Activated CD8-positive, alpha-beta T cell treated with anti-CD3 and anti-CD28 coated beads for 36 hours (primary cell): ENCODE results near the gene DAZL. TPM values are rescaled to one million over a fixed set of nuclear protein-coding genes. Genes with fewer than 3 reads are reported as not detected.

ENCODE experiments used
- ATAC-seq: fragments of 200-7000 bp; cut with Tn5 transposase; one replicate; pipeline ENCODE4 v1.10.0; 2021; ENCODE audit warnings: mild to moderate bottlenecking, moderate library complexity
- CTCF ChIA-PET: fragments of 350-600 bp; sonication (Branson Sonifier 250); formaldehyde crosslinking; loops from one replicate; lab custom pipeline; 2021; ENCODE audit warnings: antibody characterized with exemption; lab: Charles Lee
- POLR2A ChIA-PET: fragments of 350-600 bp; sonication (Branson Sonifier 250); formaldehyde crosslinking; loops from one replicate; lab custom pipeline; 2021; ENCODE audit warnings: antibody characterized with exemption; lab: Charles Lee
- DNase-seq: peaks from one replicate; pipeline ENCODE4 v3.0.0-alpha.2; 2020
- H3K27ac Mint-ChIP-seq: one replicate; pipeline ENCODE4 v1.8.0; 2021; ENCODE audit warnings: mild to moderate bottlenecking, mixed read lengths
- H3K27me3 Mint-ChIP-seq: one replicate; pipeline ENCODE4 v1.8.0; 2021; ENCODE audit warnings: mixed read lengths
- H3K36me3 Mint-ChIP-seq: one replicate; pipeline ENCODE4 v1.8.0; 2021; ENCODE audit warnings: low read depth, mixed read lengths
- H3K4me1 Mint-ChIP-seq: one replicate; pipeline ENCODE4 v1.8.0; 2021; ENCODE audit warnings: low read depth, mixed read lengths
- H3K4me3 Mint-ChIP-seq: one replicate; pipeline ENCODE4 v1.8.0; 2021; ENCODE audit warnings: mild to moderate bottlenecking, moderate library complexity, mixed read lengths
- H3K9me3 Mint-ChIP-seq: one replicate; pipeline ENCODE4 v1.8.0; 2021; ENCODE audit warnings: mixed read lengths
- intact Hi-C: fragments of 100-400 bp; cut with micrococcal nuclease; formaldehyde crosslinking; loops from one replicate; pipeline ENCODE4 v1.10.0; 2022
- total RNA-seq, 2 experiments: library from RNA; stranded (reverse); gene quantifications; one replicate each; pipeline ENCODE4 v1.2.3, GENCODE V29; 2021
- TF ChIP-seq, protein P1 (sequence below): fragments of 200-600 bp; IDR thresholded peaks from one replicate; pipeline ENCODE4 v1.8.0; 2022; ENCODE audit warnings: antibody characterized with exemption, mild to moderate bottlenecking

DAZL gene, protein sequence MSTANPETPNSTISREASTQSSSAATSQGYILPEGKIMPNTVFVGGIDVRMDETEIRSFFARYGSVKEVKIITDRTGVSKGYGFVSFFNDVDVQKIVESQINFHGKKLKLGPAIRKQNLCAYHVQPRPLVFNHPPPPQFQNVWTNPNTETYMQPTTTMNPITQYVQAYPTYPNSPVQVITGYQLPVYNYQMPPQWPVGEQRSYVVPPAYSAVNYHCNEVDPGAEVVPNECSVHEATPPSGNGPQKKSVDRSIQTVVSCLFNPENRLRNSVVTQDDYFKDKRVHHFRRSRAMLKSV
- total RNA-seq: not detected

DNA sequence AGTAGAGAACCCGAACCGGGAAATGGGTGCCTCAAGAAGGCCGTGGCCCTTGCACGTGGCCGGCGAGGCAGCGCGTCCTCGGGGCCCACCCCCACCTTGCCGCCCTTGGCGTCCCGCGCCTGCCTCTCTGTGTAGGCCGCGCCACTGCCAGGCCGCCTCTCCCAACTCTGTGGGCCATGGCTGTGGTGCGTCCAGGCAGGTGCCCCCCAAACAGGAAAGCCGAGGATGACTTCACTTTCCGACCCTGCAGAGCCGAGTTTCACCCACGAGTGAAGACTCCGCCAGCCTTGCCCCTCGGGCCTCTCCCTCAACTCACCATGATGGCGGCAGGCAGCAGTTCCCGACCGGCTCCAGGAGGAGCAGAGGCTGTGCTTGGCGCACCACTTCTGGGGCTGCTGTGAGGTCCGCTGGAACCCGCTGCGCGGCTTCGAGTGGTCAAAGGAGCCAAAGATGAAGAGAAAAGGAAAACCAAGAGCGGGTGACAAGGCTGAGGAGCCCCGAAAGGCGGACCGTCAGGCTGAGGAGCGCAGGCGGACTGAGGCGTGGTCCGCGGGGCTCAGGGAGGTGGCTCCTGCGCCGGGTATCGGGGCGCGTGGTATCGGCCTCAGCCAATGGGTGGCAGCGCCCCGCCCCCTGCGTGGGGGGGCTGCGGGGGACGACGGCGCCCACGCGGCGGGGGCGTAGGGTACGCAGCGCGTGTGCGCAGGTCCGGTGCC, at the start of gene DAZL:
Gene DAZL (minus strand): TSS at position 537 of the 716 bp plus-strand sequence. CDS start 218 bp downstream, at position 319.
- Mint-ChIP-seq H3K27ac (no peak within 1 kb of the TSS), H3K9me3 (no peaks in the 10 kb centered on the region), H3K36me3 (no peaks in the 10 kb centered on the region), H3K4me3 (no peak within 1 kb of the TSS), H3K27me3 (no peaks in the 10 kb centered on the region), H3K4me1 (peaks cover 2% of the 10 kb centered on the region)
- POLR2A ChIA-PET: no interaction called here
- no peak for DNase-seq
- ATAC-seq: no peak
- CTCF ChIA-PET: no interaction called here
- TF ChIP-seq, protein P1, sequence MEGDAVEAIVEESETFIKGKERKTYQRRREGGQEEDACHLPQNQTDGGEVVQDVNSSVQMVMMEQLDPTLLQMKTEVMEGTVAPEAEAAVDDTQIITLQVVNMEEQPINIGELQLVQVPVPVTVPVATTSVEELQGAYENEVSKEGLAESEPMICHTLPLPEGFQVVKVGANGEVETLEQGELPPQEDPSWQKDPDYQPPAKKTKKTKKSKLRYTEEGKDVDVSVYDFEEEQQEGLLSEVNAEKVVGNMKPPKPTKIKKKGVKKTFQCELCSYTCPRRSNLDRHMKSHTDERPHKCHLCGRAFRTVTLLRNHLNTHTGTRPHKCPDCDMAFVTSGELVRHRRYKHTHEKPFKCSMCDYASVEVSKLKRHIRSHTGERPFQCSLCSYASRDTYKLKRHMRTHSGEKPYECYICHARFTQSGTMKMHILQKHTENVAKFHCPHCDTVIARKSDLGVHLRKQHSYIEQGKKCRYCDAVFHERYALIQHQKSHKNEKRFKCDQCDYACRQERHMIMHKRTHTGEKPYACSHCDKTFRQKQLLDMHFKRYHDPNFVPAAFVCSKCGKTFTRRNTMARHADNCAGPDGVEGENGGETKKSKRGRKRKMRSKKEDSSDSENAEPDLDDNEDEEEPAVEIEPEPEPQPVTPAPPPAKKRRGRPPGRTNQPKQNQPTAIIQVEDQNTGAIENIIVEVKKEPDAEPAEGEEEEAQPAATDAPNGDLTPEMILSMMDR: no peak
- intact Hi-C loops: loop anchor here (10.0 kb wide), 1 partner anchor 420 kb away; no protein-coding TSS in a partner anchor

DNA sequence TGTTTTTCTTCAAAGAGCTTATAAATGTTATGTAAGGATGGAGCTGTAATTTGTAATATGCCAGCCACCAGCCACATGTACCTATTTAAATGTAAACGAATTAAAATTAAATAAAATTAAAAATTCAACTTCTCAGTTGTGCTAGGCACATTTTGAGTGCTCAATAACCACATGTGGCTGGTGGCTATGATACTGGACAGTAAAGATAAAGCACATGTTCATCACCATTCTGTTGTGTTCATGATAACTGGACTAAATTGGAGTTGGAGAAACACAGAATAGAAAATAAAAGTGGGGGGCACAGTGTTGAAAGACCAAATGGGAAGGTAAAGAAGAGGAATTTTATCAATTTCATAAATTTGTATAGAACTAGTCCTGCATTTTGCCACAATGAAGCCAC, 49.8 kb upstream of the DAZL start:
- ATAC-seq (no peak), DNase-seq (no peak)
- TF ChIP-seq, protein P1: no peak
- Mint-ChIP-seq H3K4me3 (no peak overlapping the region), H3K27me3 (no peaks in the 10 kb centered on the region), H3K9me3 (no peaks in the 10 kb centered on the region), H3K36me3 (no peaks in the 10 kb centered on the region), H3K4me1 (no peaks in the 10 kb centered on the region), H3K27ac (no peak overlapping the region)
- ChIA-PET POLR2A (no interaction called here), CTCF (interaction anchor here (1.0 to 1.2 kb wide), 2 partner anchors 14 to 54 kb away, joined by 3 read pairs; no protein-coding TSS in a partner anchor)
- intact Hi-C loops: no loop called here

DNA sequence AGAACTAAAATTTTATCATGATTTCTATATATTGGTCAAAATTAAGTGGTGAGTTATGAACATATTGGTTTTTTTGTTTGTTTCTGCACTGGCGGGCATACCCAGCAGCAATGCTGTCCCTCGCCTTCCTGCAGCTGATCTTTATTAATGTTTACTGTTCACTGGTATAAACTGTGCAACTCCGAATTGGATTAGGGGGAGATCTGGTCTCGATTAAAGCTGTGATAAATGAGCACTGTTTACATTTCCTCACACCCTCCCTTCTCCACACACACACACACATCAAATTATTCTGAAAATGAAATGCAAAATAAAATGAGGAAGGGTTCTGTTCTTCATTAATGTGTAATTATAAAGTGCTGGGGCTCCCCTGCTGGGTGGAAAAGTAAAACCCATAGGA, 48.5 kb upstream of the DAZL start:
- H3K4me3 Mint-ChIP-seq: no peak overlapping the region
- no peak overlapping the region for H3K27ac Mint-ChIP-seq
- no peak for ATAC-seq
- intact Hi-C loops: no loop called here
- POLR2A ChIA-PET: no interaction called here
- CTCF ChIA-PET: interaction anchor here (1.2 to 1.3 kb wide), 2 partner anchors 15 to 45 kb away, joined by 3 read pairs; no protein-coding TSS in a partner anchor
- no peaks in the 10 kb centered on the region for H3K4me1 Mint-ChIP-seq
- H3K36me3 Mint-ChIP-seq: no peaks in the 10 kb centered on the region
- H3K27me3 Mint-ChIP-seq: no peaks in the 10 kb centered on the region
- no peak for DNase-seq
- no peaks in the 10 kb centered on the region for H3K9me3 Mint-ChIP-seq
- TF ChIP-seq, protein P1: no peak

DNA sequence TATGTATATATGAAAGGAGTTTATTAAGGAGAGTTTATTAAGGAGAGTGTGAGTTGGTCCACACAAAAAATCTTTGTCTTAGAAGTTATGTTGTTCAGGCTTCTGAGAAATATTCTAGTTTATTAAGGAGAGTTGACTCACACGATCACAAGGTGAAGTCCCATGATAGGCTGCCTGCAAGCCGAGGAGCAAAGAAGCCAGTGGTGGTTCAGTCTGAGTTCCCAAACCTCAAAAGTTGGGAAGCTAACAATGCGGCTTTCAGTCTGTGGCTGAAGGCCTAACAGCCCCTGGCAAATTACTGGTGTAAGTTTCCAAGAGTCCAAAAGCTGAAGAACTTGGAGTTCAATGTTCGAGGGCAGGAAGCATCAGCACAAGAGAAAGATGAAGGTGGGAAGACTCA, 42.4 kb upstream of the DAZL start:
- Mint-ChIP-seq H3K4me1 (no peaks in the 10 kb centered on the region), H3K36me3 (no peaks in the 10 kb centered on the region), H3K4me3 (no peak overlapping the region), H3K9me3 (no peaks in the 10 kb centered on the region), H3K27ac (no peak overlapping the region), H3K27me3 (peaks cover 2% of the 10 kb centered on the region)
- TF ChIP-seq, protein P1: no peak
- ChIA-PET POLR2A (no interaction called here), CTCF (no interaction called here)
- DNase-seq (no peak), ATAC-seq (no peak)
- intact Hi-C loops: no loop called here

DNA sequence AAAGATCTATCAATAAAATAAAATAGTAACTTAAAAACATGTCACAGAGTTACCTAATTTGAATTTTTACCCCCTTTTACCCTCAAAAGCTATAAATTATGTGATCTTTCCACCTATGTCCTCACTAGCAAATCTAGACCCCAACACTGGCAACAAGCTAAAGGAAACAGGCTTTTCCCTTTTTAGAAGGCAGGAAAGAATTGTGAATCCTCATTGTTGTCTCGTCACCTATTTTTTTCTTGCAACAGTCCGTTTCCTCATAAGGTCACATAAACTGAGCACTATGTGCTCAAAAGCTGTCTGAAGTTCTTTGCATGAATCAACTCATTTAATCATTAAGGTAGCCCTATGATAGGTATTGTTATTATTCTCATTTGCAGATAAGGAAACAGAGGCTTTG, 34.6 kb upstream of the DAZL start:
- ATAC-seq: no peak
- Mint-ChIP-seq H3K27ac (no peak overlapping the region), H3K4me3 (no peak overlapping the region)

More for the DNA sequence above, 34.6 kb upstream of the DAZL start:
- no peak for DNase-seq
- Mint-ChIP-seq H3K9me3 (no peaks in the 10 kb centered on the region), H3K4me1 (no peaks in the 10 kb centered on the region), H3K27me3 (peaks cover 3% of the 10 kb centered on the region), H3K36me3 (no peaks in the 10 kb centered on the region)
- TF ChIP-seq, protein P1: no peak
- ChIA-PET CTCF (no interaction called here), POLR2A (no interaction called here)
- intact Hi-C loops: no loop called here
